Skin of body (tissue), 2 donors: Measurements from ENCODE around the gene TOB2. TPM values are rescaled to one million over a fixed set of nuclear protein-coding genes. Genes with fewer than 3 reads are reported as not detected.
"Not testable (repeated sequence)": the region's sequence is repeated elsewhere in the genome, so short reads cannot be mapped to it uniquely, and the experiment has no call there.

Experiments used
- DNase-seq: peaks from one replicate; lab custom pipeline; 2025; lab: John Stamatoyannopoulos, UW
- total RNA-seq: library from RNA; depleted of rRNA; stranded (reverse); fragments of >200 nt; gene quantifications from one replicate; pipeline ENCODE4 v1.2.3, GENCODE V29; 2014

TOB2 gene
- total RNA-seq, 1 donor from 2014 or later: 21.4 TPM

DNA sequence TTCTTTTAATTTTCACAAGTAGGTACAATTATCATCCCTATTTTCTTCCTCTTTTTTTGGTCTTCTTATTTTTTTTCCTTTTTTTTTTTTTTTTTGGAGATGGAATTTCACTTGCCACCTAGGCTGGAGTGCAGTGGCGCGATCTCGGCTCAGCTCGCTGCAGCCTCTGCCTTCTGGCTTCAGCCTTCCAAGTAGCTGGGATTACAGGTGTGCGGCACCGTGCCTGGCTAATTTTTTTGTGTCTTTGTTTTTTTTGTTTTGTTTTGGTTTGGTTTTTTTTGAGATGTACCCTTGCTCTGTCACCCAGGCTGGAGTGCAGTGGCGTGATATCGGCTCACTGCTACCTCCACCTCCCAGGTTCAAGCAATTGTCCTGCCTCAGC is 16.7 kb downstream of the TOB2 start:
- no peak for DNase-seq

DNA sequence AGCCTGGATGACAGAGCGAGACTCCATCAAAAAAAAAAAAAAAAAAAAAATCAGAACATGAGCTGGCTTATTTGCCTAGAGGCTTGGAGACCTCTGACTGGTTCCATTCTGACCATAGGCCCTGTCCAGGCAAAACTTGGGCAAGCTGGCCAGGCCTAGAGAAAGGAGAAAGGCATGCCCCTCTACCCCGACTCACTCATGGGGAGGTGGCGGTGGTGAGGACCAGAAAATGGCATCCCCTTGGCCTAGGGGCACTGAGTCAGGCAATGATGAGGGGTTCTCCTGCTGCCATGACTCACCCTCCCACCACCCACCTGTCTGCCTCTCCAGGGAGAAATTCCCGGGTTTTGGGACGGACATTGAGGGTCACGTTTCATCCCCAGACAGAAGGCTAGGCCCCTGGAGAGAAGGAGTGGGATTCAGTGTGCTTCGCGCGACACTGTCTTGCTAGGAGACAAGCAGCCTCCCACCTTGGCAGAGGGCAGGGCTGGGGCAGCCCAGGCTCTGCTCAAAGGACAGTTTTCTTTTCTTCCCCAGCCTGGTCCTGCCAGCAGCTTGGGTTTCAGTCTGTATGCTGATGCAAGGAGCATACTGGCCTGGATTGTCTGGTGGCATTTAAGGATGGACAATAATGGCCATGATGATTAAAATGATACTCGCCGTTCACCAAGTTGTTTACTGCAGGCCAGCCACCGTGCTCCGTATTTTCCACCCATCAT is 17.2 kb downstream of the TOB2 start:
- DNase-seq: no peak

DNA sequence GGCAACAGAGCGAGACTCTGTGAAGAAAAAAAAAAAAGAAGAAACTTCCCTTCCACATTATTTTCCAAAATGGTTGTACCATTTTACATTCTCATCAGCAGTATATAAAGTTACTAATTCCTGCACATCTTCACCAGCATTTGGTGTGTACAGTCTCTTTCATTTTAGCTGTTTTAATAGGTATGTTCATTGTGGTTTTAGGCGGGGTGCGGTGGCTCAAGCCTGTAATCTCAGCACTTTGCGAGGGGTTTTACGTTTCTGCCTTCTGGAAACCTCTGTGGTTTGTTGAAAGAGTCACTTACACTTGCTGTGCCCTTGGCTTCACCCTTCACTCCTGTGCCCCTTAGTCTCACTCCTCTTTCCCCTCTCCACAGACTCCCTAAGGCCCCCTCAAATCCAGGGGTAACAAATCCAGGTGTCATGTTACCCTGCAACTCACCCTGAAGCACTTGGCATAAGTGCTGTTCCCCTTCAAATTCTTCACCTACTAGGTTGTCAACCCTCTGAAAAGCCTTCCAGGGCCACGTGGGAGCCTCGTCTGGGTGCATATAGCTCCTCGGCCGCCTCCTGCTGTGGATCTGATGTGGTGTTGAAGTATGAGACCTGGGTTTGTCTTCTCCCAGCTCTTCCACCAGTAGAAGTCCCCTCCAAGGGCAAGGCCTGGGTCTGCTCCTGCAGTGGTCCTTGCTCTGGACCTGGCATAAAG is 20.8 kb downstream of the TOB2 start:
- DNase-seq: no peak

DNA sequence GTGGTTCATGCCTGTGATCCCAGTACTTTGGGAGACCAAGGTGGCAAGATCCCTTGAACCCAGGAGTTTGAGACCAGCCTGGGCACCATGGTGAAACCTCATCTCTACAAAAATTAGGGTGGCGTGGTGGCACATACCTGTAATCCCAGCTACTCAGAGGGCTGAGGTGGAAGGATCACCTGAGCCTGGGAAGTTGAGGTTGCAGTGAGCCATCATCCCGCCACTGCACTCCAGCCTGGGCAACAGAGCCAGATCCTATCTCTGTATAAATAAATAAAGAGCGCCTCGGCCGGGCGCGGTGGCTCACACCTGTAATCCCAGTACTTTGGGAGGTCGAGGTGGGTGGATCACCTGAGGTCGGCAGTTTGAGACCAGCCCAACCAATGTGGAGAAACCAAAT is 27.9 kb downstream of the TOB2 start:
- DNase-seq: no peak

DNA sequence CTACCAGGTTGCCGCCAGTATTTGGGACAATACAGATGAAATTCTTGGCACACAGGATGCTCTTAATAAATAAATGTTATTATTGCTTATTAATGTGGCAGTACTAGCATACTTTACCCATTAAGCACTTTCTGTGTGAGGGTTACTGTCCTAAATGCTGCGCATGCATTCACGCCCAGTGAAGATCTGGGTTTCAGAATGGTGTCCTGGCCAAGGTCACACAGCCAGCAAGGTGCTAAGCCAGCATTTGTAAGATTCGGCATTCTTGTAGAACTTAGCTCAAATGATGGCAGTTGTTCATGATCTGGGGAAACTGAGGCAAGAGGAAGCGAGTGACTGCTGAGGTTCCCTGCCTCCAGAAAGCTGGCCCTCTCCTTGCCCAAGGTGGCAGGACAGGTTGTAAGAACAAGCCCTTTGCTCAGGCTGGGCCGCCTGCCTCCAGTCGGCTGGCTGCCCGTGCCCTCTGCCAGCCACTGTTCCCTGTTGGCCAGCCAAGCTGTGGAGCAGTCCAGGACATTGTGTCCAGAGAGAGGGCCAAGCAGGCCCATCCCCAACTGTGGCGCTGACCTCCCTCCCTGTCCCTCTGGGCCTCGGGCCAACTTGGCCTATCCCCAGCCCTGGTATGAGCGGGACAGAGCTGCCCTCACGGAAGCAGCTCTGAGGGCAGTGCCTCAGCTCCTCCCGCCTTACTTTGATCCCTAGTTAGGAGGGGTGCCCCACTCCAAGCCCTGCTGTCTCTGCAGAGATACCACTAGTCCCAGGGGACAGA is 28.8 kb downstream of the TOB2 start:
- DNase-seq: no peak

DNA sequence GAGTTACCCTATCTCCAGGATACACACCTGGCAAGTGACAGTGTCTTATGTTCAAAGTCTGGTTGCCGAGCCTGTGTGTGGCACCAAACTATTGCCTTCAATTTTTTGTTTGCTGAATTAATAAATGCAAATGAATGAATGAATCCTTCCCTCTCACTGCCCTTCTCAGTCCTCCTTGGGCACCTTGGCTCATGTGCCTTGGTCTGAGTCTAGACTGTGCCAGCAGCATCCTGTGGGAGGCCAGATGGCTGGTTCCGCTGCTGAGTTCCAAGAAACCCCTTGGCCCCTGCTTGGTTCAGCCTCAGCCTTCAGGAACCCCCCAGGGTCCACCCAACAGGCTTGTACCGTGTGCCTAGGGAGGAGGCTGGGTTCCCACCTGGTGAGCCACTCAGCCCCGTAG is 31.0 kb downstream of the TOB2 start:
- no peak for DNase-seq

DNA sequence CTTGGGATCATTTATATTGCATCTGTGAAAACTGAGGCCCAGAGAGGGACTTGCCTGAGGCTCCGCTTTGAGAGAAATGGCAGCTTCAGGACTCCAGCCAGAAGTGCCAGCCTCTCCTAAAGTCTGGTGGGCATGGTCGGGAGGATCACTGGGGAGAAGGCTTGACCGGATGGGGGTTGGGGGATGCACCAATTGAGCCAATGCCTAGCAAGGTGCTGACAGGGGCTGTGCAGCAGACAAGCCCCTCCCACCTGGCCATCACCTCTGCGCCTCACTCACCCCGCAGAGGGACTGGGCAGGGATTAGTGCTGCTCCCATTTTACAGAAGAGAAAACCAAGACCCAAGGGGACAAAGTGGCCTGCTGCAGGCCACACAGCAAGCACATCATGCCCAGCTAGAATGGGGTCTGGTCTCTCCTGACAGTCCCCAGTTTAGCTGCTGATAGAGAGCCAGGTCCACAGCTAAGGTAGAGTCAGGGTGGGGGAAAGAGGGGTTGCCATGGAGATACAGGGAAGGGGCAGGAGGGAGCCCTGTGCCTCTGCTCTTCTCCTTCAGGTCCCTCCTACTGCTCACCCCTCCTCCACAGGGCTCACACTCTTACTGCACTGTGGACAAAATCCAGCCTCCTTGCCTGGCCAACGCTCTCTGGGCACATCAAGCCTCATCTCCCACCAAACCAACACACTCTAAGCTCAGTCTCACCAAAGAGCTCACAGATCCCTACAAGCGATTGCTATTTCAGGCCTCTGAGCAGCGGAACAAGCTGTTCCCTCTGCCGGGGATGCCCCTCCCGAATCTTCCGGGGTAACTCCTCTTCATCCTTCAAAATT is 35.4 kb downstream of the TOB2 start:
- no peak for DNase-seq

DNA sequence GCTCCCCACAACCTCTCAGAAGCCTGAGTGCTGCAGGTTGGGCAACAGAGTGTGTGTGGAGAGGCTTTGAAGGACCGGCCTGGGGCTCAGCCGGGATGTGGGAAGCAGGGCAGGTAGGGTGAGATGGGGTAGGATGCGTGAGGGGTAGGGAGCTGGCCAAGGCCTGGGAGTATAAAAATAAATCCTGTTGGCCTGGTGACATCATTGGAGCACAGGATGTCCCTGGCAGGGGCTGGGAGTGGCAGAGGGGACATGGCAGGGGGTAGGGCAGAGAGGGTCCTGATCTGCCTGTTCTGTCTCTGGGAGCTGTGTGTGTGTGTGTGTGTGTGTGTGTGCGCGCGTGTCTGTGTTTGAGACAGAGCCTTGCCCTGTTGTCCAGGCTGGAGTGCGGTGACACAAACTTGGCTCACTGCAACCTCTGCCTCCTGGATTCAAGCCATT is 36.3 kb downstream of the TOB2 start:
- no peak for DNase-seq

DNA sequence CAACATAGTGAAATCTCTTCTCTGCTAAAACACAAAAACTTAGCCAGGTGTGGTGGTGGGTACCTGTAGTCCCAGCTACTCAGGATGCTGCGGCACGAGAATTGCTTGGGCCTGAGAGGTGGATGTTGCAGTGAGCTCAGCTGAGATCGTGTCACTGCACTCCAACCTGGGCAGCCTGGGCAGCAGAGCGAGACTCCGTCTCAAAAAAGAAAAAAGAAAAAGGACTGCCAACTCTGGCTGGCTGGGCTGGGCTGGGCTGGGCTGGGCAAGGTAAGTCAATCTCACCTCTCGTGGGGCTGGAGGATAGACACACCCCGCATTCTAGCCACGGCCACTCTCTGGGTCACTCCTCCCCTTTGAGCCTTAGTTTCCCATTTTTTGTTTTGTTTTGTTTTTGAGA is 37.9 kb downstream of the TOB2 start:
- DNase-seq: no peak

DNA sequence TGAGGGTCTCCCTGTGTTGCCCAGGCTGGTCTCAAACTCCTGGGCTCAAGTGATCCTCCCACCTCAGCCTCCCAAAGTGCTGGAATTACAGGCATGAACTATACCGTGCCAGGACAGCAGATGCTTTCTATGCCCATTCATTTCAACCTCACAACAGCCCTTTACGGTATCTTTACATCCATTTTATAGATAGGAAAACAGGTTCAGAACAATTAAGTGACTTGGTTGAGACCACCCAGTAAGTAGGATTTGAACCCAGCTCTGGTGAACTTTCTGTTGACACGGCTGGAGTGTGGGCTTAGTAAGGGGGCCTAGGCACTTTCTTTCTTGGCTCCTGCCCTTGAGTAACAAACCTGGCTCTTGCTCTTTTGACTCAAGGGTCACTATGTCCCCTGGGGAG is 39.2 kb downstream of the TOB2 start:
- no peak for DNase-seq

DNA sequence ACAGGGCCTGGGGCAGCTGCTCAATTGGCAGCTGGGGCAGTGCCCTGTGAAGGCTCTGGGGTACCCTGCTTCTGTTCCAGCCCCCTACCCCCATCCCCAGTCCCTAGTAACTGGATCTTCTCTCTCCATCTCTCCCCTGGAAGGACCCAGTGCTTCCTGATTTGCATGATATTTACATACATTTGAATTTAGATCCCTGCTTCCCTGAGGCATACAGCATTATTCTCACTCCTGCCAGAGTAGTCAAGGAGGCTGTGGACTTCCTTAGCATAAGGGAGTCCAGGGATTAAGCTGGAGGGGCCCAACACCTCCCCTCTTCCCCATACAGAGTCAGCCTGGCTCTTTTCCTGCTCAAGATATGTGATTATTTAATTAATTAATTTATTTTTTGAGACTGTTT is 40.2 kb downstream of the TOB2 start:
- no peak for DNase-seq

DNA sequence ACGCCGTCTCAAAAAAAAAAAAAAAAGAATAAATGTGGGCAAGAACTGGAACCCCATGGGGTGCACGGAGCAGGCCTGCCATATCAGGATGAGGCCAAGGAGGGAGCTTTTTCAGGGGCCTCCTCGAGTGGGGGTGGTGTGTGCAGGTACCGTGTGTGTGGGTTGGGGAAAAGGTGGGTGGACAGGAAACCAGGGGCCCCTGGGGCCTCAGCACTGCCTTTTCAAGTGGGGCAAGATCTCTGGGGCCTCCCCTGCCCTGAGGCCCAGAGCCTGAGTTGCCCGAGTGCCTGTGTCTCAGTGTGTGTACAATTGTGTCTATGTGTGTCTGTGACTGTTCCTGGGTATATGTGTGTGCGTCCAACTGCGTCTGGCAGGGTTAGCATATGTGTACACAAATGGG is 41.0 kb downstream of the TOB2 start:
- DNase-seq: no peak

DNA sequence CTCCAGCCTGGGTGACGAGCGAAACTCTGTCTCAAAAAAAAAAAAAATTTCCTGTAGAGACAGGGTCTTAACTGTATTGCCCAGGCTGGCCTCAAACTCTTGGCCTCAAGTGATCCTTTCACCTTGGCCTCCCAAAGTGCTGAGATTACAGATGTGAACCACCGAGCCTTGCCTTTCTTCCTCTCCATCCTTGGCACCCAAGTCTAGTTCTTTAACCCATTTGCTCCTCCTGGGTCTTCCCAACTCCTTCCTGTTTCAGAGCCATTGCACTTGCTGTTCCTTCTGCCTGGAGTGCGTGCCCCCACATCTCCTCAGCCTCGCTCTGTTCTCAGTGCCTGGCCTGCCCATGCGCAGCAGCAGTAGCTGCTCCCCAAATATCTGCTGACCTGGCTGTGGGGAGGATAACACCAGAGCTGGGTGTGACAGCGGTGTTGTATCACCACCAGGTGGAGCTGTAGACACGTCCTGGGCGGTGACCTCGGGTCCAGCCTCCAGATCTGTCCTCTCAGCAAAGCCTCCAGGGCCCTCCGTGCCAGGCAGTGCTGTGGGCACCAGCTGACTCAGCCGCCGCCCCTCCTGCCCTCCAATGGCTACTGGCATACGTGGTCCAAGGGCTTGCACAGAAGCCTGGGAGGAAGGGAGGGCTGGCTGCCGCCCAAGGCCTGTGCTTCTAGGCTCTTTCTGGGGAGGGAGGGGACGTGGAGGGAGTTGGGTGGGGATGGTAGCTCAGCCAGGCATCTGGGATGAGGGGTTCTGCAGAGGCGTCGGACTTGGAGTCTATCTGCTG is 42.9 kb downstream of the TOB2 start:
- peak; percentile 61 for DNase-seq

DNA sequence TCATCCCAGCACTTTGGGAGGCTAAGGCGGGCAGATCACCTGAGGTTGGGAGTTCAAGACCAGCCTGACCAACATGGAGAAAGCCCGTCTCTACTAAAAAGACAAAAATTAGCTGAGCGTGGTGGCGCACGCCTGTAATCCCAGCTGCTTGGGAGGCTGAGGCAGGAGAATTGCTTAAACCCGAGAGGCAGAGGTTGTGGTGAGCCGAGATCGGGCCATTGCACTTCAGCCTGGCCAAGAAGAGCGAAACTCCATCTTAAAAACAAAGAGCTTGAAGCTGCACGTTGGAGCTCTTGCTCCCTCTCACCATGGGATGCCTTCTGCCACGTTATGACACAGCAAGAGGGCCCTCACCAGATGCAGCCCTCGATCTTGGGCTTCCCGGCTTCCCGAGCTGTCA is 43.8 kb downstream of the TOB2 start:
- DNase-seq: not testable (repeated sequence)

DNA sequence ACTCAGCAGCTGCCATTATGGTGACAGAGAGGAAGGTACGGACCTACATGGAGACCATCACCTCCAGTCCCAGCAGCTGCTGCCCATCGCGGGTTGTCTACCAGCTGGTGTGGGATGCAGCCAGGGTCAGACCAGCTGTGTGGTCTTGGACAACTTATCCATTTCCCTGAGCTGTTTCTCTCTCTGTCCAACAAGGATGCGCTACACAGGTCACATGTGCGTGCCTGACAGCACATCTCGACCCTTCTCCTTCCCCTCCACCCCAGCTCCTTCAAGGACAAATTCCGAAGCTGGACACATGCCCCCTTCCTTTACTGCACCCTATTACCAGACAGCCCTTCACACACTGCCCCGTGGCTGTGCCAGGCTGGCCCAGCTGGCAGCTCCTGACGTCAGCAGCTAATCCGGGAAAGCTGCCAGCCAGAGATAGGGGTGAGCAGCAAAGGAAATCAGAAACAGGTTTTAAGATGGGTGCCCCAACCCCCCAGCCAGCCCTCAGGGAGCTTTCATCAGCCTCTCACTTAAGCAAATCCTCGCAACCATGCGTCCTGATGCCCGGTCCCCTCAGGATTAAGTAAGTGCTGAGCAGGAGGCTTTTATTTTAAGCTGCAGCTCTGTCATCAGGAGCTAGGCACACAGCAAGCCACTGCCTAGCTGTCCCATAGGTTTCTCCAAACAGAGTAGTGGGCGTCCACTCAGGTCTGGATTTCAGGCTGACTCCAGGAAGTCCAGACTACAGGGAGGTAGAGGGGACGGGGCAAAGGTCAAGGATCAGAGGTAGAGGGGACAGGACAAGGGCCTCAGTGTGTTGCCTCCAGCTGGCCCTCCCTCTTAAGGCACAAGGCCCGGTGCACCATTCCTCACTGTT is 44.6 kb downstream of the TOB2 start:
- DNase-seq: no peak

DNA sequence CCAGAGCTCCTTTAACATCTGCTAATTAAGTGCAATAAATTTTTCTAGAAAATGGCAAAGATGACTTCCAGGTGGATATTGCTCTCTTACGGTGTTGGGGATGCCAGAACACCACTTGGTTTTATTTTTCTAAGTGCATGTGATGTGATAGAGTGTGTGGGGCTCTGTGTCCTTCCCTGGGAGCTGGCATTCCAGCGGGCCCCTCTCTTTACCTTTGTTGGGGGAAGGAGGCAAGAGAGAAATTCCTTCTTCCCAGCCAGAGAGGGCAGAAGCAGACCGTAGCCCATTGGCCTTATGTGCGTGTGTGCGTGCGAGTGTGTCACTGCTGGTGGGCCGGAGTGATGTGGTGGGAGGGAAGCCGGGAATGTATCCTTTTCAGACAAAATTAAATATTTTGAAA is 47.7 kb downstream of the TOB2 start:
- DNase-seq: no peak

DNA sequence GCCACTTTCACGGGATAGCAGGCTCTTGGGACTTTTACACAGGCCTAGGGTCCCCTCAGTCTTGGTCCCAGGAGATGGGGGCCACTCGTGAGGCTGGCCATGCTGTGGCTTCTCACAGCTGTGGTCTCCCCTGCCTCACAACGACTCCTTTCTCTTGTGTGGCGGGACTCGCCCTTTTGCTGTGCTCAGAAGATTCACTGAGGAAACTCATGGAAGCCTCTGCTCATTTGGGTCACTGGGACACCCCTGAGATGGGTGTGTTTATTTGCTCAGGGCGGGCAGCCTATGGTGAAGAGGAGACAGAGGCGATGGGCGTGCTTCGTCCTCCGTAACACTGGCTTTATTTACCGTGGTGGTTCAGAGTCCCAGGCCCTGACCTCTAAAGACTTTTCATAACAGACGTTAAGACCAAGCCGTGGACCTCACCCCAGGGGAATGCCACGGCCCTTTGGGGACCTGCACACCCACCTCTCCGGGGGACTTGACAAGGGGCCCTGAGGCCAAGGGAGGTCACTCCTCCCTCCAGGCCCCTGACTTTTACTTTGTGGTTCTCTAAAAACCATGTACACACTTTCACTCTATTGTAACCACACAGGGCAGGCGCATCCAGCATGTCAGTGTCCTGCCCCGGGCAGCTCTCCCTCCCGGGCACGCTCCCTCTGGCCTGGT is 49.3 kb downstream of the TOB2 start:
- DNase-seq: no peak

DNA sequence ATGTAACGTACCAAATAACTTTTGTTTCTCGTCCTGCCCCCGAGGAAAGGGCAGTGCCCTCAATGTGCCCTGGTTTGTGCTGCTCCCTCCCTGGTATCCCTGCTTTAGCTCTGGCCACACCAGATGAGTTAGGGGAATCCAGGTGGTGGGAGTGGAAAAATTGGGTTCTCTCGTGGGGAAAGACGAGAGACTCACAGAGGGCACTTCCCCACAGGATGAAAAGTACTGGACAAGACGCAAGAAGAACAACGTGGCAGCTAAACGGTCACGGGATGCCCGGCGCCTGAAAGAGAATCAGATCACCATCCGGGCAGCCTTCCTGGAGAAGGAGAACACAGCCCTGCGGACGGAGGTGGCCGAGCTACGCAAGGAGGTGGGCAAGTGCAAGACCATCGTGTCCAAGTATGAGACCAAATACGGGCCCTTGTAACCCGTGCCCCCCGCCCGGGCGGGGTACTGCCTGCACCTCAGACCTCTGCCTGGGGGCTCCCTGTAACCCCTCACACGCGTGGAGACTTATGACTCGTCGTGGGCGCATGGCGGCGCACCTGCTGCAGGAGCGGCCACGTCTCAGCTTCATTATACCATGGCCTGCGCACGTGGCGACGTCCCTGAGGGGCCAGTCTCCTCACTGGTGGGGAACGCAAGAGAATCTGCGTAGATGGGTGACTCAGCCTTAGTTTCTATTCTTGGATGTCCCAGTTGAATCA is 50.9 kb downstream of the TOB2 start:
- no peak for DNase-seq

DNA sequence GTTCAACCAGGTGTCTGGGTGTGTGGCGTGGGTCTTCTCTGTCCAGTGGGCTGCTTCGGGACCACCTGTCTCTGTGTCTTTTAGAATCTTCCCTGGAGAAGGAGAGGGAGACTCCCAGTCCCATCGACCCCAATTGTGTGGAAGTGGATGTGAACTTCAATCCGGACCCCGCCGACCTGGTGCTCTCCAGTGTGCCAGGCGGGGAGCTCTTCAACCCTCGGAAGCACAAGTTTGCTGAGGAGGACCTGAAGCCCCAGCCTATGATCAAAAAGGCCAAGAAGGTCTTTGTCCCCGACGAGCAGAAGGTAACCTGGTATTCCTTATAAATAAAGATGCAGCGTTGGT is 52.6 kb downstream of the TOB2 start:
- no peak for DNase-seq
